H1 (cell line): Measurements from ENCODE around the gene PDZRN4. TPM values are rescaled to one million over a fixed set of nuclear protein-coding genes. Genes with fewer than 3 reads are reported as not detected.

Experiments used
- CTCF ChIA-PET: fragments of 300-600 bp; sonication (Branson Sonifier 250); formaldehyde crosslinking; loops from one replicate; lab custom pipeline; 2021; ENCODE audit not compliant: partially characterized antibody; lab: Charles Lee
- POLR2A ChIA-PET: fragments of 300-600 bp; sonication (Branson Sonifier 250); formaldehyde crosslinking; loops from one replicate; lab custom pipeline; 2021; ENCODE audit warnings: inconsistent platforms; ENCODE audit not compliant: partially characterized antibody; lab: Charles Lee
- DNase-seq, 2 experiments: peaks; one replicate each; pipeline versions ENCODE4 v3.0.0 to v3.0.0-alpha.2; 2010 to 2022; ENCODE audit warnings: low spot score in 2 of 2, low read depth in 1 of 2, mixed read lengths in 1 of 2
- FAIRE-seq: peaks from 2 replicates; lab custom pipeline; 2011; peaks lifted over from hg19 to GRCh38; lab: Jason Lieb, UNC
- H2AFZ ChIP-seq: 2 replicates; pipeline ENCODE4 v1.8.1; 2012; ENCODE audit warnings: low read length, inconsistent platforms
- H2AK5ac ChIP-seq: 2 replicates; pipeline ENCODE4 v1.6.1; 2013; ENCODE audit warnings: low read depth, low read length
- H2BK120ac ChIP-seq: replicated peaks from 2 replicates; pipeline ENCODE3; 2013; ENCODE audit warnings: low read depth, low read length, inconsistent platforms
- H2BK12ac ChIP-seq: 2 replicates; pipeline ENCODE4 v1.6.1; 2013; ENCODE audit warnings: low read depth, low read length
- H2BK15ac ChIP-seq: 2 replicates; pipeline ENCODE4 v1.6.1; 2013; ENCODE audit warnings: low read length
- H2BK20ac ChIP-seq: 2 replicates; pipeline ENCODE4 v1.6.1; 2013; ENCODE audit warnings: low read length
- H2BK5ac ChIP-seq: 2 replicates; pipeline ENCODE4 v1.6.1; 2013; ENCODE audit warnings: low read depth, low read length
- H3K14ac ChIP-seq: 2 replicates; pipeline ENCODE4 v1.6.1; 2013; ENCODE audit warnings: inconsistent platforms; ENCODE audit not compliant: insufficient read length
- H3K18ac ChIP-seq: 2 replicates; pipeline ENCODE4 v1.6.1; 2013; ENCODE audit warnings: low read length; ENCODE audit errors: extremely low read depth
- H3K23ac ChIP-seq: 2 replicates; pipeline ENCODE4 v1.6.1; 2013; ENCODE audit warnings: inconsistent platforms; ENCODE audit not compliant: insufficient read length
- H3K23me2 ChIP-seq: 2 replicates; pipeline ENCODE4 v1.6.1; 2013; ENCODE audit warnings: low read depth, low read length
- H3K27ac ChIP-seq: 2 replicates; pipeline ENCODE4 v1.6.1; 2011; ENCODE audit warnings: low read depth, low read length, inconsistent platforms
- H3K27me3 ChIP-seq, 4 experiments: replicated peaks in 1 of 4; 1 replicate in 1 of 4; 2 replicates in 3 of 4; pipeline versions ENCODE4 v1.6.1 to v1.8.1; 2011 to 2013; ENCODE audit warnings: low read length in 3 of 4, mild to moderate bottlenecking in 3 of 4, inconsistent platforms in 2 of 4, mixed read lengths in 2 of 4, moderate library complexity in 1 of 4; ENCODE audit not compliant: control insufficient read depth in 3 of 4, insufficient read depth in 3 of 4; ENCODE audit errors: extremely low read depth in 1 of 4
- H3K36me3 ChIP-seq, 4 experiments: 2 replicates each; pipeline versions ENCODE4 v1.6.1 to v1.8.1; 2011 to 2013; ENCODE audit warnings: mild to moderate bottlenecking in 4 of 4, low read length in 3 of 4, moderate library complexity in 2 of 4, control low read depth in 1 of 4, inconsistent platforms in 1 of 4; ENCODE audit not compliant: insufficient read depth in 4 of 4, control insufficient read depth in 2 of 4
- H3K4ac ChIP-seq: replicated peaks from 2 replicates; pipeline ENCODE3; 2013; ENCODE audit warnings: low read length, low read depth, mixed read lengths, inconsistent platforms; ENCODE audit not compliant: insufficient read length
- H3K4me1 ChIP-seq, 4 experiments: replicated peaks in 1 of 4; 1 replicate in 1 of 4; 2 replicates in 3 of 4; pipeline versions ENCODE4 v1.6.1 to v1.8.1; 2011 to 2013; ENCODE audit warnings: low read length in 3 of 4, inconsistent platforms in 2 of 4, mixed read lengths in 1 of 4; ENCODE audit not compliant: insufficient read depth in 4 of 4, control insufficient read depth in 3 of 4
- H3K4me2 ChIP-seq, 2 experiments: 2 replicates each; pipeline versions ENCODE4 v1.6.1 to v1.8.1; 2011 to 2013; ENCODE audit warnings: low read depth in 2 of 2, low read length in 2 of 2, control low read depth in 1 of 2, inconsistent platforms in 1 of 2, mild to moderate bottlenecking in 1 of 2; ENCODE audit not compliant: insufficient read depth in 1 of 2
- H3K4me3 ChIP-seq, 4 experiments: fragments of 200-600, 300-600 bp in 1 of 4; sonication (generic), shearing (Covaris generic), sonication (Bioruptor Twin) in 1 of 4; 2 replicates each; pipeline versions ENCODE4 v1.5.1 to v1.8.1; 2011 to 2016; ENCODE audit warnings: low read length in 4 of 4, low read depth in 3 of 4, control low read depth in 2 of 4, inconsistent platforms in 2 of 4, mild to moderate bottlenecking in 2 of 4, mixed read lengths in 1 of 4, moderate library complexity in 1 of 4; ENCODE audit not compliant: insufficient read depth in 2 of 4; ENCODE audit errors: extremely low read depth in 1 of 4
- H3K56ac ChIP-seq: replicated peaks from 2 replicates; pipeline ENCODE3; 2013; ENCODE audit warnings: low read depth, mild to moderate bottlenecking, mixed read lengths, low read length, inconsistent platforms; ENCODE audit not compliant: insufficient read length
- H3K79me1 ChIP-seq: 2 replicates; pipeline ENCODE4 v1.6.1; 2013; ENCODE audit warnings: low read depth, low read length, control low read depth
- H3K79me2 ChIP-seq, 2 experiments: 2 replicates each; pipeline versions ENCODE4 v1.6.1 to v1.8.1; 2012 to 2013; ENCODE audit warnings: low read length in 2 of 2, mild to moderate bottlenecking in 2 of 2, inconsistent platforms in 1 of 2; ENCODE audit not compliant: insufficient read depth in 2 of 2, control insufficient read depth in 1 of 2
- H3K9ac ChIP-seq, 4 experiments: replicated peaks in 1 of 4; 1 replicate in 1 of 4; 2 replicates in 3 of 4; pipeline versions ENCODE4 v1.6.1 to v1.8.1; 2011 to 2013; ENCODE audit warnings: low read depth in 3 of 4, low read length in 3 of 4, control low read depth in 2 of 4, mild to moderate bottlenecking in 2 of 4, moderate library complexity in 2 of 4, inconsistent platforms in 1 of 4; ENCODE audit errors: extremely low read depth in 1 of 4
- H3K9me3 ChIP-seq, 2 experiments: 2 replicates each; pipeline versions ENCODE4 v1.6.1 to v1.8.1; 2012 to 2013; ENCODE audit warnings: mild to moderate bottlenecking in 2 of 2, moderate library complexity in 2 of 2, control low read depth in 1 of 2, inconsistent platforms in 1 of 2, low read depth in 1 of 2, low read length in 1 of 2, mixed read lengths in 1 of 2; ENCODE audit not compliant: insufficient read depth in 2 of 2
- H4K20me1 ChIP-seq, 2 experiments: replicated peaks in 1 of 2; 2 replicates each; pipeline versions ENCODE3 to v1.8.1; 2011 to 2013; ENCODE audit warnings: inconsistent platforms in 2 of 2, low read length in 2 of 2, mild to moderate bottlenecking in 1 of 2; ENCODE audit not compliant: insufficient read depth in 2 of 2, control insufficient read depth in 1 of 2
- H4K5ac ChIP-seq: 2 replicates; pipeline ENCODE4 v1.6.1; 2013; ENCODE audit warnings: low read length, low read depth, mixed read lengths, inconsistent platforms; ENCODE audit not compliant: insufficient read length
- H4K8ac ChIP-seq: 2 replicates; pipeline ENCODE4 v1.8.0; 2013; ENCODE audit warnings: mild to moderate bottlenecking, moderate library complexity, low read length, inconsistent platforms; ENCODE audit not compliant: insufficient read depth; ENCODE audit errors: extremely low read depth
- H4K91ac ChIP-seq: replicated peaks from 2 replicates; pipeline ENCODE3; 2013; ENCODE audit warnings: low read length, mixed read lengths, inconsistent platforms; ENCODE audit not compliant: insufficient read length
- CREB1 ChIP-seq: IDR thresholded peaks from 2 replicates; pipeline ENCODE4 v1.6.1; 2012; ENCODE audit warnings: inconsistent platforms
- E2F6 ChIP-seq: IDR thresholded peaks from 2 replicates; pipeline ENCODE4 v1.6.1; 2012; ENCODE audit warnings: inconsistent platforms
- HDAC2 ChIP-seq, 2 experiments: fragments of 300-600 bp in 1 of 2; sonication (generic) in 1 of 2; IDR thresholded peaks; 2 replicates each; pipeline ENCODE4 v1.6.1; 2011 to 2012; ENCODE audit warnings: low read depth in 2 of 2, low read length in 2 of 2, mild to moderate bottlenecking in 2 of 2, moderate library complexity in 2 of 2, borderline replicate concordance in 1 of 2, inconsistent platforms in 1 of 2
- KDM1A ChIP-seq: fragments of 200-600, 300-600 bp; sonication (generic); IDR thresholded peaks from 2 replicates; pipeline ENCODE4 v1.7.1; 2016; ENCODE audit warnings: mild to moderate bottlenecking, low read length, borderline replicate concordance
- RAD21 ChIP-seq, 2 experiments: IDR thresholded peaks in 1 of 2; conservative IDR thresholded peaks in 1 of 2; 2 replicates each; pipeline ENCODE4 v1.6.1; 2011; ENCODE audit warnings: low read depth in 2 of 2, low read length in 2 of 2, improper control_type of control experiment in 1 of 2, inconsistent platforms in 1 of 2, mild to moderate bottlenecking in 1 of 2, moderate library complexity in 1 of 2
- RNF2 ChIP-seq: fragments of 200-900, 300-1000 bp; sonication (generic); IDR thresholded peaks from 2 replicates; pipeline ENCODE4 v1.7.1; 2016; ENCODE audit warnings: borderline replicate concordance, low read depth, mild to moderate bottlenecking, antibody characterized with exemption, low read length; ENCODE audit not compliant: poor library complexity, severe bottlenecking; ENCODE audit errors: missing control alignments
- SAP30 ChIP-seq: fragments of 300-600 bp; sonication (generic); IDR thresholded peaks from 2 replicates; pipeline ENCODE4 v1.7.1; 2012; ENCODE audit warnings: low read length, moderate library complexity, mild to moderate bottlenecking, inconsistent platforms; ENCODE audit not compliant: insufficient read depth, insufficient replicate concordance
- TCF12 ChIP-seq: IDR thresholded peaks from 2 replicates; pipeline ENCODE4 v1.6.1; 2011; ENCODE audit warnings: low read depth, mild to moderate bottlenecking, low read length
- TEAD4 ChIP-seq: IDR thresholded peaks from 2 replicates; pipeline ENCODE4 v1.6.1; 2012; ENCODE audit warnings: low read depth, low read length, inconsistent platforms, mixed read lengths
- WGBS, 2 experiments: shearing (Covaris generic) in 1 of 2; methylation state at CpG; one replicate each; pipeline versions ENCODE4 v1.1.6 to v1.1.7; 2013 to 2015; ENCODE audit warnings: low lambda C conversion rate in 2 of 2, mixed read lengths in 2 of 2, inconsistent platforms in 1 of 2, low coverage in 1 of 2, missing lambda C conversion rate in 1 of 2; ENCODE audit not compliant: insufficient replicate concordance in 2 of 2, insufficient coverage in 1 of 2, insufficient read length in 1 of 2; ENCODE audit errors: extremely low coverage in 1 of 2, missing lambda C conversion rate in 1 of 2; 5-methylcytosine and 5-hydroxymethylcytosine counted together
- polyA plus RNA-seq, 7 experiments: library from polyadenylated mRNA; depleted of rRNA in 3 of 7; stranded (reverse) in 5 of 7; unstranded in 2 of 7; fragments of >200 nt in 5 of 7; fragments of 200-250 nt in 2 of 7; gene quantifications; 1 replicate in 5 of 7; 2 replicates in 1 of 7; 4 replicates in 1 of 7; pipeline versions ENCODE4 v1.2.1 to v1.2.3, GENCODE V29; 2011 to 2013; ENCODE audit warnings: missing spikeins in 2 of 7, mixed read lengths in 2 of 7
- total RNA-seq: library from RNA; stranded (reverse); fragmentation: NEBNext Ultra II Directional; extraction: Animal tissue kit (Norgen Biotek cat#: 25700); gene quantifications from 2 replicates; pipeline ENCODE4 v1.2.1, GENCODE V29; 2021
- TF ChIP-seq, protein P1 (sequence below): IDR thresholded peaks from 2 replicates; pipeline ENCODE4 v1.6.1; 2011; ENCODE audit warnings: low read depth, mild to moderate bottlenecking, low read length; ENCODE audit not compliant: insufficient read depth

The PDZRN4 gene
- total and polyA plus RNA-seq, 2 of the 8 experiments (the other 6 are each of a cell fraction or from before 2014, with no cell fraction given) = not detected

GRCh38 chr12:41142376-41142775 is 45.7 kb upstream of the PDZRN4 start:
- Histone ChIP-seq H3K23ac (no peak overlapping the region), H4K91ac (no peak overlapping the region), H3K79me1 (no peaks in the 10 kb centered on the region), H3K4me1 (no peaks in the 10 kb centered on the region), H4K8ac (no peak overlapping the region), H3K9ac (no peak overlapping the region), H3K27me3 (no peaks in the 10 kb centered on the region), H3K4me3 (no peak overlapping the region), H3K56ac (no peak overlapping the region), H4K20me1 (no peaks in the 10 kb centered on the region), H3K27ac (no peak overlapping the region), H3K14ac (no peak overlapping the region), H3K9me3 (no peaks in the 10 kb centered on the region), H4K5ac (no peak overlapping the region), H2BK15ac (no peak overlapping the region), H2BK5ac (no peak overlapping the region), H3K18ac (no peak overlapping the region), H2BK120ac (no peak overlapping the region), H3K4ac (no peak overlapping the region), H3K4me2 (no peak overlapping the region), H2BK20ac (no peak overlapping the region), H3K23me2 (no peaks in the 10 kb centered on the region), H2AFZ (no peak overlapping the region), H3K79me2 (no peaks in the 10 kb centered on the region), H2AK5ac (no peak overlapping the region), H3K36me3 (no peaks in the 10 kb centered on the region), H2BK12ac (no peak overlapping the region)
- ChIA-PET POLR2A (no interaction called here), CTCF (interaction anchor here (0.6 kb wide), 1 partner anchor 74 kb away, joined by 3 read pairs; no protein-coding TSS in a partner anchor)
- TF ChIP-seq TCF12 (no peak), HDAC2 (IDR thresholded peaks at IDR 0.05; ENCODE audit: borderline replicate concordance in 1 of 2, low read depth in 2 of 2, low read length in 2 of 2) (no peak), SAP30 (no peak), RNF2 (no peak), KDM1A (no peak), RAD21 (IDR thresholded peaks at IDR 0.05 in 1 of 2, conservative IDR thresholded peaks at IDR 0.05 in 1 of 2; ENCODE audit: low read depth in 2 of 2, low read length in 2 of 2) (no peak), TEAD4 (no peak), E2F6 (no peak), CREB1 (no peak)
- TF ChIP-seq, protein P1, sequence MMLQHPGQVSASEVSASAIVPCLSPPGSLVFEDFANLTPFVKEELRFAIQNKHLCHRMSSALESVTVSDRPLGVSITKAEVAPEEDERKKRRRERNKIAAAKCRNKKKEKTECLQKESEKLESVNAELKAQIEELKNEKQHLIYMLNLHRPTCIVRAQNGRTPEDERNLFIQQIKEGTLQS = no peak
- DNase-seq (no peak), FAIRE-seq (no peak)
- 100% methylated on average over 1 of the region's 1 CpG; no CpG with 5 or more reads in 1 of the 2 experiments for WGBS, 2 experiments
